DND-41 (cell line): ENCODE results near the gene TUT4.

Source experiments
- CTCF ChIP-seq: IDR thresholded peaks from 2 replicates; pipeline ENCODE4 v1.5.1; 2012; ENCODE audit warnings: borderline replicate concordance, low read length, moderate library complexity, mild to moderate bottlenecking; ENCODE audit not compliant: poor library complexity, severe bottlenecking; ENCODE audit errors: extremely low read depth
- EZH2 ChIP-seq: IDR thresholded peaks from 3 replicates; pipeline ENCODE4 v1.6.1; 2012; ENCODE audit warnings: borderline replicate concordance, low read depth, mild to moderate bottlenecking, moderate library complexity, low read length, inconsistent platforms; ENCODE audit not compliant: severe bottlenecking

- TF ChIP-seq EZH2 = no peak
- no peak for TF ChIP-seq CTCF
These were observed 33.9 kb downstream of the TUT4 start for GRCh38 chr1:52518962-52519361.
